Esophagus muscularis mucosa (tissue), 4 donors: ENCODE data around the gene ZNF429. TPM values are rescaled to one million over a fixed set of nuclear protein-coding genes. Genes with fewer than 3 reads are reported as not detected.

Source experiments
- DNase-seq: peaks from one replicate; pipeline ENCODE4 v3.0.0-alpha.2; 2017; ENCODE audit errors: extremely low spot score
- H3K27ac ChIP-seq, 4 donors: fragments of 200-600 bp; sonication (generic); replicated peaks in 1 of 4; 1 replicate in 3 of 4; 2 replicates in 1 of 4; pipeline ENCODE4 v1.5.1; 2016 to 2019; ENCODE audit warnings: mild to moderate bottlenecking in 1 of 4
- H3K27me3 ChIP-seq, 4 donors: fragments of 200-600 bp; sonication (generic); one replicate each; pipeline versions ENCODE4 v1.5.1 to v1.6.0; 2016 to 2019
- H3K36me3 ChIP-seq, 4 donors: fragments of 200-600 bp; sonication (generic); one replicate each; pipeline ENCODE4 v1.5.1; 2016 to 2019
- H3K4me1 ChIP-seq, 4 donors: fragments of 200-600 bp; sonication (generic); one replicate each; pipeline ENCODE4 v1.5.1; 2016 to 2019
- H3K4me3 ChIP-seq, 4 donors: fragments of 200-600 bp; sonication (generic); 1 replicate in 2 of 4; 2 replicates in 2 of 4; pipeline ENCODE4 v1.5.1; 2016 to 2019; ENCODE audit warnings: mild to moderate bottlenecking in 4 of 4, moderate library complexity in 1 of 4
- H3K9me3 ChIP-seq, 4 donors: fragments of 200-600 bp; sonication (generic); 1 replicate in 3 of 4; 2 replicates in 1 of 4; pipeline ENCODE4 v1.5.1; 2016 to 2019
- CTCF ChIP-seq, 3 experiments: fragments of 200-600 bp in 2 of 3; fragments of 450-650 bp in 1 of 3; sonication (generic) in 2 of 3; IDR thresholded peaks; one replicate each; pipeline ENCODE4 v1.5.1; 2017 to 2019; ENCODE audit warnings: antibody characterized with exemption in 3 of 3, mild to moderate bottlenecking in 2 of 3, moderate library complexity in 1 of 3
- EP300 ChIP-seq: sonication (generic); formaldehyde crosslinking; IDR thresholded peaks from one replicate; pipeline ENCODE4 v1.6.1; 2017; ENCODE audit warnings: antibody characterized with exemption
- POLR2A ChIP-seq: fragments of 450-650 bp; IDR thresholded peaks from one replicate; pipeline ENCODE4 v1.6.1; 2017; ENCODE audit warnings: antibody characterized with exemption, moderate library complexity, mild to moderate bottlenecking, low read depth
- POLR2AphosphoS5 ChIP-seq, 2 donors: sonication (generic); formaldehyde crosslinking; IDR thresholded peaks; one replicate each; pipeline ENCODE4 v1.6.1; 2017; ENCODE audit warnings: antibody characterized with exemption in 2 of 2
- WGBS: methylation state at CpG from one replicate; pipeline ENCODE4 v1.1.5; 2018; 5-methylcytosine and 5-hydroxymethylcytosine counted together
- intact Hi-C: fragments of 100-400 bp; cut with DNase I; formaldehyde crosslinking; loops from one replicate; pipeline ENCODE4 v1.15.1; 2023
- total RNA-seq, 4 donors: library from RNA; depleted of rRNA; stranded (reverse); fragments of >200 nt; gene quantifications; one replicate each; pipeline versions ENCODE4 v1.1.0 to v1.2.1, GENCODE V29; 2016

Gene ZNF429
- total RNA-seq, 4 donors from 2014 or later = 7.8 to 15.0 (median 11.4) TPM

- H3K4me1 ChIP-seq = peaks cover 16 to 36% (median 32%) of the 10 kb centered on the region in 4 donors
- WGBS = 39% methylated on average over 6 of the region's 8 CpGs
- no peak for TF ChIP-seq POLR2AphosphoS5 (IDR thresholded peaks at IDR 0.05)
- TF ChIP-seq EP300 = no peak
- no peak for TF ChIP-seq POLR2A
- TF ChIP-seq CTCF (IDR thresholded peaks at IDR 0.05) = no peak
- peak overlapping the region; percentile 74 to 78 (median 74) for H3K27ac ChIP-seq
- H3K36me3 ChIP-seq = no peaks in the 10 kb centered on the region
- no peaks in the 10 kb centered on the region for H3K27me3 ChIP-seq
- no peaks in the 10 kb centered on the region for H3K9me3 ChIP-seq
- H3K4me3 ChIP-seq = peak overlapping the region; percentile 50 to 61 (median 58)
- intact Hi-C loops = loop anchor here (10.0 kb wide), 1 partner anchor 99 kb away; the partner anchor contains the start of gene ZNF429
- no peak for DNase-seq
These were observed 98.2 kb downstream of the ZNF429 start for GRCh38 chr19:21603431-21604231.

- peak overlapping the region; percentile 50 to 61 (median 58) for H3K4me3 ChIP-seq
- H3K36me3 ChIP-seq = no peaks in the 10 kb centered on the region
- 0% methylated on average over 4 of the region's 4 CpGs for WGBS
- DNase-seq = no peak
- H3K9me3 ChIP-seq = no peaks in the 10 kb centered on the region
- TF ChIP-seq POLR2A (no peak), POLR2AphosphoS5 (IDR thresholded peaks at IDR 0.05) (no peak), EP300 (no peak), CTCF (IDR thresholded peaks at IDR 0.05) (no peak)
- peaks cover 16 to 36% (median 33%) of the 10 kb centered on the region in 4 donors for H3K4me1 ChIP-seq
- no peaks in the 10 kb centered on the region for H3K27me3 ChIP-seq
- intact Hi-C loops = loop anchor here (10.0 kb wide), 1 partner anchor 100 kb away; the partner anchor contains the start of gene ZNF429
- peak overlapping the region; percentile 74 to 78 (median 74) for H3K27ac ChIP-seq
These were observed 99.0 kb downstream of the ZNF429 start for GRCh38 chr19:21604351-21604926.

Other genes starting within 250 kb of the ZNF429 start
- 10 to 100 TPM in 1 of 4 donors, 1 to 10 TPM in 3; 5.2 to 15.8 (median 8.4) TPM for gene ZNF708, start 176.2 kb upstream of the ZNF429 start, total RNA-seq
- gene ZNF738, start 146.6 kb upstream of the ZNF429 start, total RNA-seq = 1 to 10 TPM; 2.7 to 4.8 (median 3.0) TPM
- gene ZNF493, start 108.5 kb upstream of the ZNF429 start, total RNA-seq = 10 to 100 TPM; 12.1 to 29.1 (median 19.1) TPM